H1 (cell line): ENCODE results near the gene LRIT2. TPM values are rescaled to one million over a fixed set of nuclear protein-coding genes. Genes with fewer than 3 reads are reported as not detected.

Experiments
- ATF2 ChIP-seq: IDR thresholded peaks from 2 replicates; pipeline ENCODE4 v1.6.1; 2012; ENCODE audit warnings: low read length, inconsistent platforms
- BACH1 ChIP-seq: IDR thresholded peaks from 2 replicates; pipeline ENCODE4 v1.6.1; 2012; ENCODE audit warnings: low read length, improper control_type of control experiment
- BRCA1 ChIP-seq: IDR thresholded peaks from 2 replicates; pipeline ENCODE4 v1.6.1; 2012; ENCODE audit warnings: low read depth, low read length, improper control_type of control experiment
- CTCF ChIP-seq, 3 experiments: IDR thresholded peaks; 1 replicate in 2 of 3; 2 replicates in 1 of 3; pipeline versions ENCODE4 v1.5.1 to v1.6.1; 2011; ENCODE audit warnings: low read length in 3 of 3, mild to moderate bottlenecking in 3 of 3, inconsistent platforms in 2 of 3, low read depth in 1 of 3, moderate library complexity in 1 of 3; ENCODE audit not compliant: insufficient read depth in 1 of 3; ENCODE audit errors: control extremely low read depth in 1 of 3
- E2F6 ChIP-seq: IDR thresholded peaks from 2 replicates; pipeline ENCODE4 v1.6.1; 2012; ENCODE audit warnings: inconsistent platforms
- EGR1 ChIP-seq: IDR thresholded peaks from 2 replicates; pipeline ENCODE4 v1.6.1; 2011; ENCODE audit warnings: low read depth, low read length, borderline replicate concordance
- EP300 ChIP-seq, 2 experiments: IDR thresholded peaks; 1 replicate in 1 of 2; 2 replicates in 1 of 2; pipeline ENCODE4 v1.6.1; 2011 to 2012; ENCODE audit warnings: low read depth in 2 of 2, low read length in 2 of 2, mild to moderate bottlenecking in 2 of 2, borderline replicate concordance in 1 of 2, inconsistent platforms in 1 of 2, moderate library complexity in 1 of 2
- JUND ChIP-seq: IDR thresholded peaks from 2 replicates; pipeline ENCODE4 v1.6.1; 2011; ENCODE audit warnings: mild to moderate bottlenecking, improper control_type of control experiment, low read length
- KDM1A ChIP-seq: fragments of 200-600, 300-600 bp; sonication (generic); IDR thresholded peaks from 2 replicates; pipeline ENCODE4 v1.7.1; 2016; ENCODE audit warnings: mild to moderate bottlenecking, low read length, borderline replicate concordance
- MAFK ChIP-seq: IDR thresholded peaks from 2 replicates; pipeline ENCODE4 v1.6.1; 2012; ENCODE audit warnings: low read depth, mild to moderate bottlenecking, improper control_type of control experiment, low read length
- NRF1 ChIP-seq: IDR thresholded peaks from 2 replicates; pipeline ENCODE4 v1.6.1; 2011; ENCODE audit warnings: mild to moderate bottlenecking, low read depth, low read length, improper control_type of control experiment
- POLR2A ChIP-seq, 2 experiments: IDR thresholded peaks; 1 replicate in 1 of 2; 2 replicates in 1 of 2; pipeline ENCODE4 v1.6.1; 2011; ENCODE audit warnings: low read depth in 2 of 2, low read length in 2 of 2, mild to moderate bottlenecking in 2 of 2; ENCODE audit errors: control extremely low read depth in 1 of 2
- POU5F1 ChIP-seq: IDR thresholded peaks from 2 replicates; pipeline ENCODE4 v1.6.1; 2011; ENCODE audit warnings: low read depth, mild to moderate bottlenecking, low read length, moderate library complexity
- RBBP5 ChIP-seq: IDR thresholded peaks from 2 replicates; pipeline ENCODE4 v1.7.1; 2012; ENCODE audit warnings: low read depth, mild to moderate bottlenecking, inconsistent platforms, low read length, moderate library complexity, borderline replicate concordance
- SIN3A ChIP-seq, 2 experiments: IDR thresholded peaks in 1 of 2; conservative IDR thresholded peaks in 1 of 2; 2 replicates each; pipeline ENCODE4 v1.6.1; 2011 to 2012; ENCODE audit warnings: low read length in 2 of 2, improper control_type of control experiment in 1 of 2, low read depth in 1 of 2, mild to moderate bottlenecking in 1 of 2
- SP2 ChIP-seq: IDR thresholded peaks from 2 replicates; pipeline ENCODE4 v1.6.1; 2012; ENCODE audit warnings: mild to moderate bottlenecking, low read length, inconsistent platforms
- YY1 ChIP-seq: IDR thresholded peaks from 2 replicates; pipeline ENCODE4 v1.6.1; 2011; ENCODE audit warnings: low read depth, mild to moderate bottlenecking, low read length
- ZNF274 ChIP-seq: IDR thresholded peaks from 2 replicates; pipeline ENCODE4 v1.7.0; 2012; ENCODE audit warnings: low read length, borderline replicate concordance; ENCODE audit errors: extremely low read depth
- polyA plus RNA-seq, 7 experiments: library from polyadenylated mRNA; depleted of rRNA in 3 of 7; stranded (reverse) in 5 of 7; unstranded in 2 of 7; fragments of >200 nt in 5 of 7; fragments of 200-250 nt in 2 of 7; gene quantifications; 1 replicate in 5 of 7; 2 replicates in 1 of 7; 4 replicates in 1 of 7; pipeline versions ENCODE4 v1.2.1 to v1.2.3, GENCODE V29; 2011 to 2013; ENCODE audit warnings: missing spikeins in 2 of 7, mixed read lengths in 2 of 7
- total RNA-seq: library from RNA; stranded (reverse); fragmentation: NEBNext Ultra II Directional; extraction: Animal tissue kit (Norgen Biotek cat#: 25700); gene quantifications from 2 replicates; pipeline ENCODE4 v1.2.1, GENCODE V29; 2021

The LRIT2 gene
- total and polyA plus RNA-seq, 2 of the 8 experiments (the other 6 are each of a cell fraction or from before 2014, with no cell fraction given) = not detected

- TF ChIP-seq KDM1A = 0 out of 2 replicates have a peak, but pooled peaks have one; percentile 18
- no peak for TF ChIP-seq JUND
- TF ChIP-seq POU5F1 = no peak
- no peak for TF ChIP-seq POLR2A (IDR thresholded peaks at IDR 0.05; ENCODE audit: control extremely low read depth in 1 of 2, low read depth in 2 of 2, low read length in 2 of 2)
- no peak for TF ChIP-seq ZNF274
- no peak for TF ChIP-seq BRCA1
- TF ChIP-seq MAFK = no peak
- no peak for TF ChIP-seq NRF1
- 0 out of 2 replicates have a peak, but pooled peaks have one; percentile 28 for TF ChIP-seq RBBP5
- TF ChIP-seq EGR1 = no peak
- TF ChIP-seq CTCF (IDR thresholded peaks at IDR 0.05; ENCODE audit: control extremely low read depth in 1 of 3, insufficient read depth in 1 of 3, low read depth in 1 of 3, low read length in 3 of 3) = peak; percentile 79 to 90 (median 83)
- peak; percentile 99 for TF ChIP-seq E2F6
- TF ChIP-seq EP300 (IDR thresholded peaks at IDR 0.05; ENCODE audit: borderline replicate concordance in 1 of 2, low read depth in 2 of 2, low read length in 2 of 2) = no peak
- no peak for TF ChIP-seq YY1
- TF ChIP-seq SIN3A (conservative IDR thresholded peaks at IDR 0.05 in 1 of 2, IDR thresholded peaks at IDR 0.05 in 1 of 2; ENCODE audit: low read depth in 1 of 2, low read length in 2 of 2) = no peak
- TF ChIP-seq ATF2 = no peak
- TF ChIP-seq BACH1 = no peak
- no peak for TF ChIP-seq SP2
Measured at GRCh38 chr10:84237199-84238051, 12.1 kb upstream of the LRIT2 start (continued).
